Measurements from ENCODE around the gene FRMD4B.
A peak's percentile ranks its signal among the peaks of the same experiment; 100 is the strongest.

The FRMD4B gene

GRCh38 chr3:69128509-69128908, 257.4 kb downstream of the FRMD4B start:
- H3K36me3 ChIP-seq (ENCODE audit: insufficient read depth, low read length): no peaks in the 10 kb centered on the region
- H3K9ac ChIP-seq (ENCODE audit: low read depth, low read length): no peak overlapping the region
- ATAC-seq (ENCODE audit: insufficient read depth, low read depth): no peak
- no peaks in the 10 kb centered on the region for H3K9me3 ChIP-seq (ENCODE audit: insufficient read depth, low read length, severe bottlenecking)
- no peaks in the 10 kb centered on the region for H4K20me1 ChIP-seq (ENCODE audit: insufficient read depth, low read length)
- no peaks in the 10 kb centered on the region for H3K4me1 ChIP-seq (ENCODE audit: insufficient read depth, low read length)
- H3K79me2 ChIP-seq (ENCODE audit: insufficient read depth, low read length): no peaks in the 10 kb centered on the region
- H3K27ac ChIP-seq (ENCODE audit: low read length): no peak overlapping the region
- no peak overlapping the region for H3K4me2 ChIP-seq (ENCODE audit: insufficient read depth, low read length)
- peaks cover 4% of the 10 kb centered on the region for H3K27me3 ChIP-seq (ENCODE audit: insufficient read depth, low read length, poor library complexity)
- no peak overlapping the region for H2AFZ ChIP-seq (ENCODE audit: low read depth, low read length)
- no peak for TF ChIP-seq CTCF (IDR thresholded peaks at IDR 0.05; ENCODE audit: borderline replicate concordance, extremely low read depth, low read length, poor library complexity, severe bottlenecking)
- DNase-seq: no peak
- no peak overlapping the region for H3K4me3 ChIP-seq (ENCODE audit: low read depth in 1 of 2, low read length in 2 of 2)

GRCh38 chr3:69126999-69127398, 258.9 kb downstream of the FRMD4B start:
- H2AFZ ChIP-seq (ENCODE audit: low read depth, low read length): no peak overlapping the region
- H3K27ac ChIP-seq (ENCODE audit: low read length): no peak overlapping the region
- no peak for ATAC-seq (ENCODE audit: insufficient read depth, low read depth)

GRCh38 chr3:69126216-69126615, 259.7 kb downstream of the FRMD4B start:
- no peaks in the 10 kb centered on the region for H3K79me2 ChIP-seq (ENCODE audit: insufficient read depth, low read length)
- TF ChIP-seq EZH2 (IDR thresholded peaks at IDR 0.05; ENCODE audit: borderline replicate concordance, low read depth, low read length, severe bottlenecking) (no peak), CTCF (IDR thresholded peaks at IDR 0.05; ENCODE audit: borderline replicate concordance, extremely low read depth, low read length, poor library complexity, severe bottlenecking) (no peak)
- H3K4me3 ChIP-seq (ENCODE audit: low read depth in 1 of 2, low read length in 2 of 2): no peak overlapping the region
- H3K9ac ChIP-seq (ENCODE audit: low read depth, low read length): no peak overlapping the region
- no peak overlapping the region for H3K27ac ChIP-seq (ENCODE audit: low read length)
- no peak overlapping the region for H3K4me2 ChIP-seq (ENCODE audit: insufficient read depth, low read length)
- no peak overlapping the region for H2AFZ ChIP-seq (ENCODE audit: low read depth, low read length)
- no peaks in the 10 kb centered on the region for H3K4me1 ChIP-seq (ENCODE audit: insufficient read depth, low read length)
- ATAC-seq (ENCODE audit: insufficient read depth, low read depth) (no peak), DNase-seq (no peak)
- H3K36me3 ChIP-seq (ENCODE audit: insufficient read depth, low read length): no peaks in the 10 kb centered on the region
- H3K27me3 ChIP-seq (ENCODE audit: insufficient read depth, low read length, poor library complexity): peaks cover 4% of the 10 kb centered on the region
- no peaks in the 10 kb centered on the region for H3K9me3 ChIP-seq (ENCODE audit: insufficient read depth, low read length, severe bottlenecking)
- no peaks in the 10 kb centered on the region for H4K20me1 ChIP-seq (ENCODE audit: insufficient read depth, low read length)

More at GRCh38 chr3:69126999-69127398, 258.9 kb downstream of the FRMD4B start:
- Histone ChIP-seq H3K9me3 (ENCODE audit: insufficient read depth, low read length, severe bottlenecking) (no peaks in the 10 kb centered on the region), H3K36me3 (ENCODE audit: insufficient read depth, low read length) (no peaks in the 10 kb centered on the region), H3K4me1 (ENCODE audit: insufficient read depth, low read length) (no peaks in the 10 kb centered on the region), H3K9ac (ENCODE audit: low read depth, low read length) (no peak overlapping the region), H3K4me3 (ENCODE audit: low read depth in 1 of 2, low read length in 2 of 2) (no peak overlapping the region), H4K20me1 (ENCODE audit: insufficient read depth, low read length) (no peaks in the 10 kb centered on the region), H3K79me2 (ENCODE audit: insufficient read depth, low read length) (no peaks in the 10 kb centered on the region), H3K4me2 (ENCODE audit: insufficient read depth, low read length) (no peak overlapping the region), H3K27me3 (ENCODE audit: insufficient read depth, low read length, poor library complexity) (peaks cover 4% of the 10 kb centered on the region)
- no peak for TF ChIP-seq EZH2 (IDR thresholded peaks at IDR 0.05; ENCODE audit: borderline replicate concordance, low read depth, low read length, severe bottlenecking)
- no peak for TF ChIP-seq CTCF (IDR thresholded peaks at IDR 0.05; ENCODE audit: borderline replicate concordance, extremely low read depth, low read length, poor library complexity, severe bottlenecking)
- DNase-seq: no peak

GRCh38 chr3:69122403-69122802, 263.5 kb downstream of the FRMD4B start, which contains the start of gene LMOD3:
LMOD3 (minus strand) TSS chr3:69122595; CDS start chr3:69122386, 209 bp downstream.
- Histone ChIP-seq H3K4me3 (ENCODE audit: low read depth in 1 of 2, low read length in 2 of 2) (no peak within 1 kb of the TSS), H3K9ac (ENCODE audit: low read depth, low read length) (no peak within 1 kb of the TSS), H3K4me2 (ENCODE audit: insufficient read depth, low read length) (no peak within 1 kb of the TSS), H4K20me1 (ENCODE audit: insufficient read depth, low read length) (no peaks in the 10 kb centered on the region), H3K9me3 (ENCODE audit: insufficient read depth, low read length, severe bottlenecking) (no peaks in the 10 kb centered on the region), H3K4me1 (ENCODE audit: insufficient read depth, low read length) (no peaks in the 10 kb centered on the region), H3K27ac (ENCODE audit: low read length) (no peak within 1 kb of the TSS), H3K79me2 (ENCODE audit: insufficient read depth, low read length) (no peaks in the 10 kb centered on the region), H3K36me3 (ENCODE audit: insufficient read depth, low read length) (no peaks in the 10 kb centered on the region), H2AFZ (ENCODE audit: low read depth, low read length) (peak within 1 kb of the TSS; percentile 63; the same call in 1 of the 2 replicates), H3K27me3 (ENCODE audit: insufficient read depth, low read length, poor library complexity) (peaks cover 4% of the 10 kb centered on the region)
- no peak for DNase-seq
- TF ChIP-seq EZH2 (IDR thresholded peaks at IDR 0.05; ENCODE audit: borderline replicate concordance, low read depth, low read length, severe bottlenecking) (no peak), CTCF (IDR thresholded peaks at IDR 0.05; ENCODE audit: borderline replicate concordance, extremely low read depth, low read length, poor library complexity, severe bottlenecking) (no peak)
- no peak for ATAC-seq (ENCODE audit: insufficient read depth, low read depth)

Data from DND-41 (cell line).